GM21619 (cell line): ENCODE results near the gene FIG4.
"Not testable (repeated sequence)": the region's sequence is repeated elsewhere in the genome, so short reads cannot be mapped to it uniquely, and the experiment has no call there.

Experiments
- ATAC-seq: cut with Tn5 transposase; IDR thresholded peaks from one replicate; pipeline ENCODE4 v1.9.1; 2021; ENCODE audit not compliant: unreplicated experiment

The FIG4 gene

GRCh38 chr6:109747221-109747620 is 56.1 kb downstream of the FIG4 start:
- ATAC-seq = no peak

DNA sequence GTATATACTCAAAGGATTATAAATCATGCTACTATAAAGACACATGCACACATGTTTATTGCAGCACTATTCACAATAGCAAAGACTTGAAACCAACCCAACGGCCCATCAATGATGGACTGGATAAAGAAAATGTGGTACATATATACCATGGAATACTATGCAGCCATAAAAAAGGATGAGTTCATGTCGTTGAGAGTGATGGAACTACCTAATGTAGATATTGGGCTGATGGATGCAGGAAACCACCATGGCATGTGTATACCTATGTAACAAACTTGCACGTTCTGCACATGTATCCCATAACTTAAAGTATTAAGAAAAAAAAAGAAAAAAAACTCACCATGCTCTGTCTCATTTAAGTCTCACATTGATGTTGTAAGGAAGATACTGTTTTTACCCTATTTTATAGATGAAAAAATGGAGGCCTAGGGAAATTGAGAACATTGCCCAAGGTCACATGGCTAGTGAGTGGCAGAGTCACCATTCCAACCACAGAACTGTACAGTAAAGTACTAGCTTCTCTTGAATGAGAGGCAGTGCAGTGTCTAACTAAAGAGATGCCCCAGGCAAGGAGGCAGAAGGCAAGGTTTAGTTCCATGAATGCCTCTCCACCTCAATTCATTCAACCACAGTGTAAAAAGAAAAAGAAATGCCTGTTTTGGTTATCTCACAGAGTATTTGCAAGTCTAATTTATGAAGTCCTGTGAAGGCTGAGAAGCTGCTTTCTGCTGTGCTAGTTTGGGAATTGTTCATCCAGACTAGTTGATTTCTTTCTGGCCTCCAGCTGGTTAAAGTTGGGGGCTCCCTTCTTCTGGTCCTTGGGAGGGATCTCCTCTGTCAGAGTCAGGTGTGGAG is 68.2 kb downstream of the FIG4 start:
- ATAC-seq = no peak

- no peak for ATAC-seq
Observed at GRCh38 chr6:109760208-109760607, 69.1 kb downstream of the FIG4 start.

DNA sequence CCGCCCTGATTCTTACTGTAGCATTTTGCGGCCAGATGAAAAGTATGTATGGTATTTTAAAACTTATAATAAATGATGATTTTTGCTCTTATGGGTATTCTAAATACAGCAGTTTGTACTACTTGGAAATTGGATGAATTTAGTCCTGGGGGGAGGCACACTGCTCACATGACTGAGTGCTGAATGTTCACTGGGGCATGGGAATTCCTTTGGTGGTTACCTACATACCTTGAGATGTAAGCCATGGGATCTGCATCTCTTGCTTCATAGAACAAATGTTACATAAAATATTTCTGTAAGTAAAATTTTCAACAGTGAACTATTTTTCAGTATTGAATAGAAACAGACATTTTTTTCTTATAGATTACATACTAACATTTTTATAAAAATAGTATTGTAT is 71.1 kb downstream of the FIG4 start:
- ATAC-seq = no peak

GRCh38 chr6:109762769-109763441 is 71.8 kb downstream of the FIG4 start:
- no peak for ATAC-seq

DNA sequence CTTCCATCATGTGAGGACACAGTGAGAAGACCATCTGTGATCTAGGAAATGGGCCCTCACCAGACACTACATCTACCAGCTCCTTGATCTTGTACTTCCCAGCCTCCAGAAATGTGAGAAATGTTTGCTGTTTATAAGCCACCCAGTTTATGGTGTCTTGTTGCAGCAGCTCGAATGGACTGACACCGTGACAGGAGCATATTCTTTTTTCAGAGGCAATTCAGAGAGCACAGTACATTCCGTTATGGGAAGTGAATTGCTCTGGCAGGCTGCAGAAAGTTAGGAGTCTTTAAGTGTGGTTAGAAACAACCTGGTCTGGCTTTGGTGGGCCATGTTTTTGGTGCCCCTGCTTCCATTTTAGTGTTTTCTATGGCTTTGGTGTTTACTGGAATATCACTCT is 75.1 kb downstream of the FIG4 start:
- ATAC-seq = no peak

DNA sequence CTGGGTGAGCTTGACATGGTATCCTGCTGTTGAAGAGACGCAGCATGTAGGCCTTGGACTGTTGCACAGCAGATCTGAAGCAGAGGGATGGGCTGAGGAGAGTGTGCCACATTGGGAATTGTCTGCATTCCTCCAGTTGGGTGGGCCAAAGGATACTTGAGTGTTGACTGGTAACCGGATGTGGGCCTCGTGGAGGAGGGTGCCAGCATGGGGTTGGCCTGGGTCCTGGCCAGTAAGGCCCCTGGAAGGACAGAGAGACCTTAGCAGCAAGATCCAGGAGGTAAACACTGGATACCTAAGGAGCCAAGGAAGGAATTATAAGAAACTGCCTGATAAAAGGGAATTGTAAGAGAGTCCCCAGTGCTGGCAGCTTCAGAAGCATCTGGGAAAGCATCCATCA is 76.9 kb downstream of the FIG4 start:
- no peak for ATAC-seq

DNA sequence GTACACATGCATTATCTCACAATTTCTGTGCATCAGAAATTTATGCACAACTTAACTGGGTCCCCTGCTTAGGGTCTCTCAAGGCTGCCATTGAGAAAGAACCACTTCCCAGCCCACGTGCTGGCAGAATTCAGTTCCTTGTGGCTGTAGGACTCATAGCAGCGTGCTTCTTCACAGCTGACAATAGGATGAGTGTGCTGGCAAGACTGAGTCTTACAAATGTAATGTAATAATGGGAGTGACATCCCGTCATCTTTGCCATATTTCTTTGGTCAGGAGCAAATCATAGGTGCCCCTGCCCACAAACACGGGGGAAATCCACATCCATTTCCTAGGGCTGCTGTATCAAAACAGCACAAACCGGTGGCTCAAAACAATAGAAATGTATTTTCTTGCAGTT is 77.4 kb downstream of the FIG4 start:
- no peak for ATAC-seq

GRCh38 chr6:109769213-109769612 is 78.1 kb downstream of the FIG4 start:
- ATAC-seq = no peak

- ATAC-seq = no peak
Observed at GRCh38 chr6:109770047-109770446, 79.0 kb downstream of the FIG4 start.

GRCh38 chr6:109770779-109771178 is 79.7 kb downstream of the FIG4 start:
- ATAC-seq = no peak

- ATAC-seq = not testable (repeated sequence)
Observed at GRCh38 chr6:109771939-109772755, 81.1 kb downstream of the FIG4 start.

- no peak for ATAC-seq
Observed at GRCh38 chr6:109772883-109773431, 81.9 kb downstream of the FIG4 start.

DNA sequence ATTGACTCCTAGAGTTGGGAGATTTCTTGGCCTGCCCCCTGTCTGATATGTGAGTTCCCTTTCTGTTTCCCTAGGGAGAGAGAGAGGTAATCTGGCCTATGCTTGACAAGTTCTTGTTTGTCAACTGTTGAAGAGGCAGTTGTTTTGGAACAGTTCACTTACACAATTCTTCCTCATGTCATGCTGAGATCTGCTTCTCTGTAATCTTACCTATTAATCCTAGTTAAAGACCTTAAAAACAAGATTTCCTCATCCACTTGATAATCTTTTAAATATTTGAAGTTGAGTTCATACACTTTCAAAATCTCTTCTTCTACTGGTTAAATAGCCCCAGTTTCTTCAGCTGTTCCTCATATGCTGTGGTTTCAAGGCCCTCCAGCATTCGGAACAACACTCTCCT is 89.9 kb downstream of the FIG4 start:
- no peak for ATAC-seq

DNA sequence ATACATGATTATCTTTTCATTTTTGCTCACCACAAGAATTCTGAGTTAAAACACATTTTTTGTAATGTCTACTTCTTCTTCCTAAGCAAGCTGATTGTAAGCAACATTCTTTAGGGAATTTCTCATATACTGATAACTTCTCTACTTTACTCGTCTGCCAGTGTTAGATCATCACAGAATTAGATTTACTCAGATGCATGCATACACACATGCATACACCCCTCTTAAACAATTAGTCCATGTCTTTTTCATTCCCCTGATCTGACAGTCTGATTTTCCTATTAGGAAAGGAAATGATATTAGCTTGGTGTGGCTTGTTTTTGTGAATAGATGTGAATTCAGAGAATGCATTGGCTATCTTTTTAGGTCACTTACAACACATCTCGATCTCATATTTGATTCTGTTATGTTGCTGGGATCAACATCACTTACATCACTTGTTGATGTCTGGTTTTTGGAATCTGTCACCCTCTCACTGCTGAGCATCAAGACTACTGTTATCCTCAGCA is 91.4 kb downstream of the FIG4 start:
- no peak for ATAC-seq

DNA sequence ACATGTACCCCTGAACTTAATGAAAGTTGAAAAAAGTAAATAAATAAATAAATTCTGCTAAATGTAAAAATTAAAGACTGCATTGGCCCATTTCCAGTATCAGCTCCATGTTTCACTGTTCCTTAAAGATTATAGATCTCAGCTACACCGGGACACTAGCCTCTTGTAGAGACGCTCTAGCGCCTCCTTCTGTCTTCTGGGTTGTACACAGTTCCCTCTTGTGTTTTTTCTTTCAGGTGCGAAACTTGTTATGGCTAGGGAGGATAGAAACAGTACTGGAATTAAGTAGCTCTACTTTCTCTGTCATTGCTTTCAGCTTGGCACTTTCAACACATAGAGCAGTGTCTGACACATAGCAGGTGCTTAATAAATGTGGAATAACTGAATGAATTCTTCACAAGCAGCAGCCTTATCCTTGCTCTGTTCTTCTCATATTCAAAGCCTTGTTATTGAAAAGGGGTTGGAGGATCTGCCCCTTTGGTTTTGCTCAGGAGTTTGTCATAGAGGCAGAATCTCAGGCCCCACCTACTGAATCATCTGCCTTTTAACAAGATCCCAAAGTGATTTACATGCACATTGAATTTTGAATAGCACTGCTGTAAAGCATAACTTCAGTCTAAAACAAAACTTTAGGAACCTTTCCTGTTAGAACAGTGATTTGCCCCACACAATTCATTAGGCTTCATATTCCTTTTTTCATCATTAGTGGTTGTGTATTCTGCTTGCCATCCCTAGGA is 92.3 kb downstream of the FIG4 start:
- ATAC-seq = no peak

GRCh38 chr6:109787312-109787711 is 96.2 kb downstream of the FIG4 start:
- ATAC-seq = no peak

DNA sequence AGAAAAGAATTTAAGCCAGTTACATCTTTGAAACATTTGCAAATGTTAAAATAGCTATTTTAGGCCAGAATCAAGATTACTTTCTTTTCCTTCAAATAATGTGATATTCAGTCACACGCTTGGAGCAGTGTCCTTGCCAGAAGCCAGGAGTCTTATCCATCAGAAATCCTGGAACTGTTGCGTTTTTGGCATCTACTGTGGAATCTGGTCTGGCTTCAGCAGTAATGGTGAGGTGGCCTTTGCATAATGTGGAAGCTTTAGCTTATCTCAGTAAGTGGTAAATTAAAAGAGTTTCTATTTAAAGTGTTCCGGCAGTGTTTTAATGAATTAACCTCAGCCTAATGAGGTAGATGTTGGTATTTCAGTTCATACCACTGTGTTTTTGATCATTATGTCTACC is 97.6 kb downstream of the FIG4 start:
- ATAC-seq = no peak

DNA sequence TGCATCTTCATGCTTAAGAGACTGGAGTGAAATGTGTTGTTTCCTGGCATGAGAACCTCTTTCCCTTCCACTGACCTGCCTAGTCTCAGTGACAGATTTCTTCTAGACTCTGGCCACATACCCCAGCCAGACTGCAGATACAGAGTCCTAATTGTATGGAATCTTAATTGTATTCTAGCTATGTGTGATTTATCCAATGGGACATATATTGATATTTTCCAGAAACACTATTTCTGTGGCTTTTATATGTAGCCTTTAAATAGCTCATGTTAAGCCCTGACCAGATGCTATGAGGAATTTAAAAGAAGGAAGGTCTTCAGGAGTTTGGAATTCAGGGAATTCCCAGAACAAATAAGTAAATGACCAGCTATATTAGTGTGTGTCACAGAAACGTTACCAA is 99.0 kb downstream of the FIG4 start:
- ATAC-seq = no peak

- no peak for ATAC-seq
Observed at GRCh38 chr6:109791301-109791700, 100.2 kb downstream of the FIG4 start.
